Activated CD4-positive, alpha-beta T cell treated with anti-CD3 and anti-CD28 coated beads, Interleukin-2, amount 50 U/mL, for 24 hours (primary cell): Measurements from ENCODE around the gene KRTAP10-12.

Source experiments
- DNase-seq, 2 donors: peaks; one replicate each; pipeline ENCODE4 v3.0.0-alpha.2; 2020; ENCODE audit warnings: low read depth in 1 of 2, low spot score in 1 of 2

Gene KRTAP10-12

DNA sequence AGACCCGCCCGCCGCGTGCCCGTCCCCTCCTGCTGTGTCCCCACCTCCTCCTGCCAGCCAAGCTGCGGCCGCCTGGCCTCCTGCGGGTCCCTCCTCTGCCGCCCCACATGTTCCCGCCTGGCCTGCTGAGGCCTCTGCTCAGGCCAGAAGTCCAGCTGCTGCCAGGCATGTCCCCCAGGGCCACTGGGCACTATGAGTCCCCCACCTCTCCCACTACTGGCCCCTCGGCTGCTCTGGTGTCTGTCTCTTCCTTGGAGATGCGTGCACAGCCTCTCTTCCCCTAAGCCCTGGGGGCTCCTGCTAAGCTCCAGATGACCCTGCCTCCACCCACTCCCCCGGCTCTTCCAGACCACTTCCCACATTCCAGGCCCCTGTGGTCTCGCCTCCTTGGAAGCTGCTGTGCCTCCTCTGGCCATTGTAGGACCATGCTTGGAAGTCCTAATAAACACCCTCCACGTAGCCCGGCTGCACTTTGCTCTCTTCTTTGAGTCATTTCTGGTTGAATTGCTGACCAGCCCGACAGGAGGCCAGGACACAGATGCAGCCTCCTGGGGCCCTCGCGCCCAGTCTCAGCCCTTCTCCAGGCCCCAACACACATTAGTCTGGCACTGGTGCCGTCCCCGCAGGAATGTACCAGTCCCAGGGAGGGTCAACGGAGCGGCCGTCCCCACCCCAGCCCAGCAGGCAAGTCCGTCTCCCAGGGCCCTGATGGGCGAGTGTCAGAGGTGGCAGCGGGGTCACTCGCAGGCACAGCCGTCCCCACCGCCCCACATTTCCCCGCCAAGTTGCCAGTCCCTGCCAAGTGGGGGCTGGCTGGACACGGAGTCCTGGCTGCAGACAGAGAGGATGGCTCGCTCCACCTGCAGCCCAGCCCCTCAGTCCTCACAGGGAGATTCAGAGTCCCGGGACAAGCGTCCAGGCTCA, 1.1 kb downstream of the KRTAP10-12 start:
- no peak for DNase-seq

GRCh38 chr21:44699502-44700001, 2.6 kb downstream of the KRTAP10-12 start:
- DNase-seq = no peak

- DNase-seq = no peak
Observed at GRCh38 chr21:44700101-44701022, 3.4 kb downstream of the KRTAP10-12 start.

DNA sequence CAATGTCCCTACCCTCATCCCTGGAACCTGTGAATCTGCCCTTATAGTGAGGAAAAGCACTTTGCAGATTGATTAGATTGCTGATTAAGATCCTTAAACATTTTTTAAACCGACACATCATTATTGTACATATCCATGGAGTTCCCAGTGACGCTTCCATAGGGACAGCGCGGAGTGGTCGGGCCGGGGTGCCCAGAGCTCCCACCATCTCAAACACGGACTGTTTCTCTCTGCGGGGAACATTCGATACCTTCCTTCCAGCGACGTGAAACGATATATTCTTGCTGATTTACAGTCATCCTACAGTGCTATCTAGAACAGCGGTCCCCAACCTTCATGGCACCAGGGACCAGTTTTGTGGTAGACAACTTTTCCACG, 4.0 kb downstream of the KRTAP10-12 start:
- no peak for DNase-seq

- DNase-seq = no peak
Observed at GRCh38 chr21:44701541-44701940, 4.6 kb downstream of the KRTAP10-12 start.

- no peak for DNase-seq
Observed at GRCh38 chr21:44702111-44702972, 5.4 kb downstream of the KRTAP10-12 start.

DNA sequence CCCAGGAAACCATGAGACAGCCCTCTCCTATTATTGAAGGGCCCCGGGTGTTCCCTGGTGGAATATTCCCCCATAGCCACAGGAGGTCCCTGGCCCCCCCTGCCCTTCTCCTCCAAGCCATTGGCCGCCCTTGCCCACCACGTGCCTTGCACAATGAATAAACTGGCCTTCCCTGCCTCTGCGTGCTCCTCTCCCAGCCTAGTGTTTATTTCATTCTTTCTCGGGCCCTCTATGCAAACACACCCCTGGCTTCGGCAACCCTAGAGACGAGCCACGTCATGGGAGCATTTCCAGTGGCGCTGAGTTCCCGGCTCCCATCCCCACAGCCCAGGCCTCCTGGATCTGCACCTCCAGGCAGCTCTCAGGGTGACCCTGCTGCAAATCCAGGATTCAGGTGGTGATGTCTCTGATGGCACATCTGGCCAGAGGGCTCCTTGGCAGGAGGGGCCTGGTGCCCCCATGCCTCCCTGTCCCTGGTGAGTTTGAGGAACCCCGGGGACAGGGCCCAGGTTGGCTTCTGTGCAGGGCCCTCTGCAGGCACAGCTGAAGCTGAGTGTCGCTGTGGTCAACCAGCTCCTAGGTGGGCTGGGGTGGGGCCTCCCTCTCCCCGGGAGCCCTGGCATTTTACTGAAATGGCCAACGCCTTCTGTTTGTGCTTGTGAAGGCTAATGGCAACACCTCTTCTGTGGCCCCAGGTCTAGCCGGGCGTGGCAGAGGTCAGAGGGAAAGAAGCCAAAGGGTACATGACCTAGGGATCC, 6.2 kb downstream of the KRTAP10-12 start:
- DNase-seq = no peak

DNA sequence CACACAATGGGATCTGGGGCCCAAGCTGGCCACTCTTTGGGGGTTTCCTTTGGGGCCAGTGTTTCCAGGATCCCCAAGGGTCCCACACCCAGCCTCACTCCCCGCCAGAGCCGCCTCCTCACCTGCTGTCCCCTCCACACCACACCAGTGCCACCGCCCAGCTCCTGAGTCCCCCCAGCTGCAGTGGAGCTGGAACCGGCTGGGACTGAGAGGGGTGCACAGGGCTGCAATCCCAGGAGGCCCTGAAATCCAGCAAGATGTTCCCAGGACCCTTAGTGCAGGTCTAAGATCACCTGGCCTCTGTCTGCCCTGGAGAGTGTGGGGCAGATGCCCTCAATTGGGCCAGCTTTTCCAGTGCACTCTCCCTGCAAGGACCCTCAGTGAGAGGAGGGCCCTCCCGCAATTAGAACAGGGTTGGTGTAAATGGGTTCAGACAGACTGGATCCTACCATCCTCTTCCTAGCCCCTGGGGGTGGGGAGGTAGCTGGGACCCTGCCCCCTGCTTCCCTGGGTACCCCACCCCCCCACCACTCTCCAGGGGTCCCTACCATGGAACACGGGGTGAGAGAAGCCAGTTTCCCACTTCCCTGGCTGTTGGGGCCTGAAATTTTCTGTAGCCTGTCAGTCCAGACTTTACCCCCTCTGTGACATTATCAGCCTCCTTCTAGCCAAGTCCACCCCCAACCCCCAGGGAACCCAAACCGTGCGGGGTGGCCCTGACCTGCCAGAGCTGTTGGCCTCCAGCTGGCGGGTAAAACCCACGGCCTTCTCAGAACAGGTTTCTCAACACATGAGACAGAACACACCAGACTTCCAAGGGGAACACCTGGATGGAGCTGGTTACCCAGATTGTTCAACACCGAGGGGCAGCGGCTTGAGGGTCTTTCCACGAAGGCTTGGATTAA, 7.0 kb downstream of the KRTAP10-12 start:
- DNase-seq = no peak

DNA sequence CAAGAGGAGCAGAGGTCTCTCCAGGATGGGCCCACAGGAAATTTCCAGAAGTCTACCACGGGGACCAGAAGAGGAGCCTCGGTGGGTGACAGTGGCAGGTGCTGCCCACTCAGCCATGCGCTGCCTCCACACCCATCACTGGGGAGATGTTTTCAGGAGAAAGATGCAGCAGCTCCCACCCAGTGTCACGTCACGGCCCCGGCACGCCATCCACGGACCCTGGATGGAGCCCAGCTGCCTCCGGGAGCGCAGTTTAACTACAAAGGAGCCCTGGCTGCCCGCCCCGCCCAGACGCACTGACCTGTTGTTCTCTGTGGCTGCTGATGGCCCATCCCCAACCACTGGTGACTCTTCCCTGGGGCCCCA, 7.6 kb downstream of the KRTAP10-12 start:
- no peak for DNase-seq

DNA sequence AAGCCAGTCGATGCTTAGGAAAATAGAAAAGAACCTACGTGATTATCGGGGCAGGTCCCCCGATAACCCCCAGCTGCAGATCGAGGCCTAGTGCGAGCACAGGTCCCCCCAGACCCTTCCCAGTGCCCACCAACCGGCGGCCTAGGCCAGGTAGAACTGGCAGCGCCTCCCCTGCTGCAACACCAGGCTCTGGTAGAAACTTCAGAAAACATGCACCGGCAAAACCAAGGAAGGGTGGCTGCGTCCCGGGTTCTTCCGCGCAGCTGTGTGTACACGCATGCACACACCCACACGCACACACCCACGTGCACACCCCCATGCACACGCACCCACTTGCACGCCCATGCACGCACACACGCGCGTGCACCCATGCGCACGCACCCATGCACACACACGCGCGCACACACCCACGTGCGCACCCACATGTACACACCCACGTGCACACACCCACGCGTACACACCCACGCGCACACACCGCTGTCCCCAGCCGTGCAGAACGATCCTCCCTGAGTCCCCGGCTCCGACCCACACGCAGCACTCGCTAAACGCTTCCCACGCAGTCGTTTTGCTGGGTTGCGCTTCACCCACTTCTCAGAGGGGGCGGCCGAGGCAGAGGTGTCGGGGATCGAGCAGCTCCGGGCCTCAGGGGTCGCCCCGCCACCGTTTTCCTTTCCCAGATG, 9.2 kb downstream of the KRTAP10-12 start:
- no peak for DNase-seq

DNA sequence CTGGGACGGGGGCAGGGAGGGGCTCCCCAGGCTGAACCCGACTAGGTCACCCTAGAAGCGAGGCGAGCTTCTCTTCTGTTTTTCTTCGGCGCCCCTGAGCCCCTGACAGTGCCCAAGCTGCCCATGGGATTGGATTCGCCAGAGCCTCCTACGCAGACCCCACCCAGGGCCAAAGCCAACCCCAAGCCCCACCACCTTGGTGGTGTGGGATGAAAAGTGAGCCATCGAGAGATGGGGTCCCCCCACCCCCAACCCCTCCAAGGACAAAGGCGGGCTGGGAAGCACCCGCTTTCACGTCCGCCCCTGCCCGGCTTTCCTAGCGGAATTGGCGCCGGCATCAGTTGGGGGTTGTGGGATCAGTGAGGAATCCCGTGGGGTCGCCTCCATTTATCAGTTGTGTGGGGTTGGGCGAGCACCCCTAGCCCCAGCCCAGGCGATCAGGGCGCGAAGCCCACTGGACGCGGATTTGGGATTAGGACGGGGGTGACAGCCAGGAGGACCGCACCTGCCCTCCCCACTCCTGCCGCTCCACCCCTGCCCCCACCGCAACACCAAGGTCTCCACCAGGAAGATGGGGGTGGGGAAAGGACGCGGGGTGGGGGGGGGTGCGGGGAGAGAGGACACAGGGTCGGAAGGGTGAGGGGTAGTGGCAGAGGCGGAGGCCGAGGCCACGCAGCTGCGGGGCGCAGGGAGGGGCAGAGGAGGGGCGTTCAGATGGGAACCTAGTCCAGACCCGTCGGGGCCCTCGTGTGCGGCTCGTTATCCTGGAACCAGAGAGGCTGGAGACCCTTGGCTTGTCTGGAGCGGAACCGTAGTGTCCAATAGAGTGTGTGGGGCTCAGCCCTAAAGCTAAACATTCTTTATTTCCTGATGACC, 10.0 kb downstream of the KRTAP10-12 start:
- DNase-seq = no peak

- no peak for DNase-seq
Observed at GRCh38 chr21:44708213-44708865, 11.4 kb downstream of the KRTAP10-12 start.

DNA sequence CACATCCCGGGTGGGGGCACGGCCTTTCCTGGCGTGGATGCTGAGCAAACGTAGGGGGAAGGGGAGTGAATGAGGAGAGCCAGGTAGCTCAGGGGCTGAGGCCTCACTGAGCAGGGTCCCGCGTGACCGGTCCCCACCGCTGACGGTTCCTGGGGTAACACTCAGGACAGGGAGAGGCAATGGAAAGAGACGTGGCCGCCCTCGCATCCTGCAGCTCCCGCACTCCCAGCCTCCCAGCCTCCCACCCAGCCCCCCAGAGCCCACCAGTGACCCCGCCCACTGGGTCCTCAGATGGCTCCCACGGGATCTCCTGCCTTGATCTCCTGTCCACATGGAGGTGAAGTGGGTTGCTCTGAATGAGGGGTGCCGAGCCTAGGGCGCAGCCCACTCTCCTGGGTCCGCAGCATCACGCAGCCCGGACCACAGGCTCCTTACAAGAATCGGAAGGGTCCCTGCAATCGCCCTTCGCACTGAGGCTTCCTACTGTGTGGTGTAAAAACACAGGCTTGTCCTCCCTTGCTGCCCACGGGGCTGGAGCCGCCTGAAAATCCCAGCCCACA, 12.0 kb downstream of the KRTAP10-12 start:
- DNase-seq = no peak

GRCh38 chr21:44709426-44710293, 12.7 kb downstream of the KRTAP10-12 start:
- DNase-seq = no peak

- no peak for DNase-seq
Observed at GRCh38 chr21:44710294-44710665, 13.3 kb downstream of the KRTAP10-12 start.
